K562 (cell line): ENCODE data around the gene SFRP2.

Source experiments
- KAT7 ChIP-seq: sonication (generic); formaldehyde crosslinking; IDR thresholded peaks from 2 replicates; pipeline ENCODE4 v1.8.0; 2022; ENCODE audit warnings: missing genetic modification reagents, mild to moderate bottlenecking, borderline replicate concordance
- LARP7 ChIP-seq: fragments of 450-650 bp; IDR thresholded peaks from 2 replicates; pipeline ENCODE4 v1.6.1; 2016
- MXI1 ChIP-seq: IDR thresholded peaks from 2 replicates; pipeline ENCODE4 v1.6.1; 2011; ENCODE audit warnings: low read depth, mild to moderate bottlenecking, improper control_type of control experiment, low read length
- POLR2A ChIP-seq: fragments of 450-650 bp; conservative IDR thresholded peaks from 2 replicates; pipeline ENCODE4 v1.6.1; 2016
- POLR2AphosphoS2 ChIP-seq: IDR thresholded peaks from 2 replicates; pipeline ENCODE4 v1.6.1; 2012; ENCODE audit warnings: low read length, improper control_type of control experiment
- SETDB1 ChIP-seq: IDR thresholded peaks from one replicate; pipeline ENCODE4 v1.6.1; 2012; ENCODE audit warnings: low read length, control low read depth, inconsistent platforms
- SMC3 ChIP-seq: conservative IDR thresholded peaks from 2 replicates; pipeline ENCODE4 v1.6.1; 2011; ENCODE audit warnings: low read depth, low read length, improper control_type of control experiment; ENCODE audit not compliant: insufficient read depth
- SRSF3 ChIP-seq: fragments of 200-400 bp; formaldehyde crosslinking; IDR thresholded peaks from 2 replicates; pipeline ENCODE4 v1.6.1; 2016; ENCODE audit warnings: mild to moderate bottlenecking, low read length, moderate library complexity; ENCODE audit not compliant: insufficient read depth

DNA sequence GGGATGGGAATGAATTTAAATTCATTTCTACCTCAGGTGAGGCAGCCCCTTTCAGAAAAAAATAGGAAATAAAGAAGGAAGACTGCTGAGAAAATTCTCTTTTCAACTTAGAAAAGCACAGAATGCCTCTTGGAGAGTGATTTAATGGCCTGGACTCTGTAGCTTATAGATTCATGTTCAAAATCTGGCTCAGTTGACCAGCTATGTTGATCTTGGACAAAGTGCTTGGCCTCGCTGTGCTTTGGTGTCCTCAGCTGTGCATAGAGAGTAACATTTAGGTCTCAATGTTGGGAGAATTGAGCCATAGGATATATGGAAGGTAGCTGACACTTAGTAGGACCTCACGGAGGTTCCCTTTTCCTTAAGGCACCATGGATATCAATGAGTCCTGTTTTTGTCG is 49.7 kb upstream of the SFRP2 start:
- TF ChIP-seq SMC3, result no peak
- TF ChIP-seq MXI1, result no peak
- TF ChIP-seq POLR2A, result no peak
- no peak for TF ChIP-seq LARP7
- no peak for TF ChIP-seq SETDB1
- no peak for TF ChIP-seq POLR2AphosphoS2
- no peak for TF ChIP-seq KAT7 (CRISPR knock-in tag)
- no peak for TF ChIP-seq SRSF3
